GM21447 (cell line): ENCODE data around the gene SIRPG.
"Not testable (repeated sequence)": the region's sequence is repeated elsewhere in the genome, so short reads cannot be mapped to it uniquely, and the experiment has no call there.

Experiments used
- ATAC-seq: cut with Tn5 transposase; IDR thresholded peaks from one replicate; pipeline ENCODE4 v1.9.1; 2021; ENCODE audit not compliant: unreplicated experiment

Gene SIRPG

DNA sequence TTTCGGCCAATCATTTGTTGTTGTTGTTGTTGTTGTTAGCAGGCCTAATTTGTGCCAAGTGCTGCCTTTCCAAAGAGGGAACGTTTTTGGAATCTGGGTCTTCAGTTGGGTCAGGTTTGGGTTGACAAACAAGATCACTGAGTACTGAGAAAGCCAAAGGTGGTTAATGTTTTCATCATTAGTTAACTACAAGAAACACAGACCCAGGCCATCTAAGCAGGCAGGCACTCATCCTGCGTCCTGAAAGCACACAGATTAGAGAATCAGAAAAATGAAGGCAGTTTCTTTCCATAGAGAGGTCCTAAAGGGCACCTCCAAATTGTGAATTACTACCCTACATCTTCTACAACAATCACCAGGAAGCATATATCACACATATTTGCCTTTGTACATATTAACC lies 15.1 kb upstream of the SIRPG start:
- ATAC-seq, result no peak

DNA sequence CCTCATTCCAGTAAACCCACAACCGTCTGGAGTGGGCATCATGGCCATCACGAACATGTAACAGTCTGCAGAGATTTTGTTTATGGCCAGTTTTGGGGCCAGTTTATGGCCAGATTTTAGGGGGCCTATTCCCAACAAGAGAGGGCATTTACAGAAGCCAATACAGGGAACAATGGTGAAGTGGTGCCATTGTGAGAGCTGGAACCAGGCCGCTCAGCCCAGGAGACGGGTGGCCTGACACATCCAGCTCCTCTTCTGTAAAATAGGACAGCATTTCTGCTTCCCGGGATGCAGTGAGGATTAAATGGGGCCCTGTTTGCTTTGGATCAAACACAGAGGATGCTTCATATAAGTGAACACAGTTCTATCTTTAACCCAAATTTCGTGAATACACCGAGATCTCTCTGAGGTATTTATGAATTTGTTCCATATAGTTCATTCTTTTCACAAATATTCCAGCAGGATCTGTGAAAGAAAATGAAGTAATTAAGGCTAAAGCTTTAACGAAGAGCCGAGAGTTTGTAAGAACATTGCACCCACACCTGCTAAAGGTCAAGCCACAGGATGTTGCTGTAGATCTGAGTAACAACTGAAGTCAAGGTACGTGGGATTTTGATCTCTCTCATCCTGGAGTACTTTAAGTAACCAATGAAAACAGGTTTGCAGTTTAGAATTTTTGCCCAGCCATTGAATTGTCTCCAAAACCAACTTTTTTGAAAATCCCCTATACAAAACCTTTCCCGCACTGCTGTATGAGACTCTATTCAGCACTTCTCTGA lies 14.5 kb upstream of the SIRPG start:
- ATAC-seq, result no peak

DNA sequence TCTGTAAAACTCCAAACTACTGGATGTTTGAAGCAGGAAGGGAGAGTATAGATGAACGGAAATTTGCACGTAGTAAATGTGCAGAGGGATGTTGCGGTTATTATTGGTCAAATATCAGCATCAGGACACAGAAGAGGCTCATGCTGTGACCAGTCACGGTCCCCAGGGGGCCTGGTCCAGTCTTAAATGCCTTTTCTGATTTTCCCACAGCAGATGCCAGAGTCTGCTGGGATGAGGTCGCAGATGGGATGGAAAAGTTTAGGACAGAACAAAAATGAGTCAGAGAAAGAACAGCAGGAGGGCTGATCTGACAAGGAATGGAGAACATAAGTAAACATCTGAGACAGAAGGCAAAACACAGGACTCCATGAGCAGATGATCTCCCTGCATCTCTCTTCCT lies 11.7 kb upstream of the SIRPG start:
- no peak for ATAC-seq

- ATAC-seq, result no peak
These were observed 10.0 kb upstream of the SIRPG start for GRCh38 chr20:1667502-1668085.

- ATAC-seq, result no peak
These were observed 9.2 kb upstream of the SIRPG start for GRCh38 chr20:1666802-1667201.

DNA sequence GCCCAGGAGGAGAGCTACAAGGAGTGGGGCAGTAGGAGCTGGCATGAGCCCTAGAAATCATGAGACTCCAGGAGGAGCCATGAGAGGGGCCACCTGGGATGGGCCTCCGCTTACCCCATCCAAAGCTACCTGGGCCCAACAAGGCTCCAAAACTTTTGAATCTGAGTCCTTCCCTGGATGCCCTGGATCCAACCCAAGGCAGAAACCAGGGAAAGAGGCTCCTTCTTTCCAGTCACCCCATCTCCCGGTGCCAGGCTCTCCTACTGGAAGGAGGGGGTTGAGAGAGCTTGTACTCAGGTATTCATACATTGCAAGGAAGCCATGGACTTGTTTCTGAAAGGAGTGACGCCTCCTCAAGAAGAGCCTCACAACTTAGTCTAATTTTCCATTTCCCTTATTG lies 7.8 kb upstream of the SIRPG start:
- no peak for ATAC-seq

DNA sequence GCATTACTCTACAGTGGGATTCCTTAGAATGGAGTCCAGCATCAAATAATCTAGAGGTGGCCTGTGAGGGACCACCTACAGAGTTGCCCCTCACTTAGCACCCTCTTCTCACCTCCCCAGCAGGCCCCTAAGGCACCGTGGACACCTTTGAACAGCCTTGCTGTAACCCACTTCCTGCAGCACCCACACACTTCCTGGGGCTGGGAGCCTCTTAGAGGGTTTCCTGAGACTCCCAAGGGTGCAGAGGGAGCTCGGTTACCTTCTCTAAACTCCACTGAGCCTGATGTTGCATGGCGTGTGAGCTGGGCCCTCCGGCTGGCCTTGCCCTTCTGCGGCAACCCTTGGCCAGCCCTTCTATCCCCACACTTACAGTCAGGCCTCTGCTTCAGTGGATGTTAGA lies 7.3 kb upstream of the SIRPG start:
- no peak for ATAC-seq

DNA sequence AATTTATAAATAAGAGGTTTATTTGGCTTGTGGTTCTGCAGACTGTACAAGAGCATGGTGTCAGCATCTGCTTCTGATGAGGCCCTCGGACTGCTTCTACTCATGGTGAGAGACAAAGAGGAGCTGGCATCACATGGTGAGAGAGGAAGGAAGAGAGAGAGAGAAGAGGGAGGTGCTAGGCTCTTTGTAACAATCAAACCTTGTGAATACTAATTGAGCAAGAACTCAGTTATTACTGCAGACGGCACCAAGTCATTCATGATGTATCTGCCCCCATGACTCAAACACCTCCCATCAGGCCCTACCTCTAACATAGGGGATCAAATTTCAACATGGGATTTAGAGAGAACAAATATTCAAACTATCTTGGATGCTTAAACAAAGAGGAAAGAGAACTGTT lies 6.3 kb upstream of the SIRPG start:
- no peak for ATAC-seq

- no peak for ATAC-seq
These were observed 4.1 kb upstream of the SIRPG start for GRCh38 chr20:1661542-1662299.

DNA sequence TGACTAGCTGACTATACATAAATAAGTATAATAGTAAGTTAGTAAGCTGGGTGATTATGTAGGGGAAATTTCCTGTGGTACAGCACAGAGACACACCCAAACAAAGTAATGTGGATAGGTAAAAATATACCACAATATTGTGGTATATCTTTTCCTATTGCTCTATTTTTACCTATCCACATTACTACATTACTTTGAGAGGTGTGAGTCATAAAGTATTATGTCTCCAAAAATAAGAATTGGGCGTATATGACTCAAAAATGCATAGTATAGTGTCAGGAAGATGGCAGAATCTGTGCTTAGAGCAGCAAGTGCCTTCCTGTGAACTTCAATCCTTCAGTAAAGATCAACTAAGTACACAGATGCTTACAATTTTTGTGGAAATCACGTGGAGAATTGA lies 2.7 kb upstream of the SIRPG start:
- no peak for ATAC-seq

- no peak for ATAC-seq
These were observed 735 bp downstream of the SIRPG start for GRCh38 chr20:1656844-1657243.

GRCh38 chr20:1654996-1655395 lies 2.6 kb downstream of the SIRPG start:
- no peak for ATAC-seq

GRCh38 chr20:1652960-1653359 lies 4.6 kb downstream of the SIRPG start:
- ATAC-seq, result no peak

DNA sequence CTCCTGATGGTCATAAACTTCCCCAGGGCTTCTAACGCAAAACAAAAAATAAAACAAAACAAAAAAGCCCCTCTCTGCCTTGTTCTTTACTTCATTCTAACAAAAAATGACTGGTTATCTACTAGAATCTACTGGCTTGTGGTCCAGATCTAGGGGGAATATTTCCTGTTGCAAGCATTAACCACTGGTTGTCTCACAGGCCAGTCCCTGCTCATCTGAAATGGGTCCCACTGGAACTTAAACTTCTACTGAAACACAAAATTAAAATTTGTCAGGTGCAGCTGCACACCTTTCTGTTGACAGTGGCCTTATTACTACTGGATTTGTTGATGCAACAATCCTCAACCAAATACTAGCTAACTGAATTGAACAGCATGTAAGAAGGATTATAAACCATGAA lies 5.5 kb downstream of the SIRPG start:
- no peak for ATAC-seq

DNA sequence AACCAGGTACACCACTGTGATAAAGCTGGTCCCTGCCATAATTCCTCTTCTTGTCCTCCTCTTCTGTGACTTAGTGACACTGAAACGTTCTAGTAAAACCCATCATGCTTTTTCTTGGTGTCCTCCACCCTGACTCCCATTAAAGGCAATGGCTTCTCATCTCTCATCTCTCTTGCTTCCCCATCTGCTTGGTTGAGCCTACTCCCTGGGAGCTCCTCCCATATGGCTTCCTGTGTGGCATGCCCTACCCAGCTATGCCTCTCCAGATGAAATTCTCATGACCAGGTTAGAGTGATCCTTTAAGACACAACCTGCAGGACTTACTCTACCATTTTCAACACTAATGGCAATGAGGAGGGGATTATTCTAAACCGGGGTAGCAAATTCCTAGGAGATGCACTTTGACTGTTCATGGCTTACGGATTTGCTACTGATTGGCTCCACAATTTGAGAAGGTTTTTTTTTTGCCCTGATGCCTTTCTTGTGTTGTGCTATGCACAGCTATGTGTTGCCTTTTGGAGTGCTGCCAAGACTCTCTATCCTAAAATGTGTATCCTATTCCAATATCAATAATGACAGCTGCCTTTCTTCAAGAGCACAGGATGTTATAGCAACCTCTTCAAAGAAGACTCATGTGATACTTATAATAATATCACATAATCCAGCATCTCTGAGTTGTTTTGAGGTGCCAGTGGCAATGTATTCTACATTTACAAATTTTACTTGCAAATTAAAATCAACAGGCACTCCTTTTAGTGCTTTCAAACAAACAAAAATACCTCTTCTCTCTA lies 6.1 kb downstream of the SIRPG start:
- no peak for ATAC-seq

GRCh38 chr20:1648101-1648500 lies 9.5 kb downstream of the SIRPG start:
- ATAC-seq, result no peak

DNA sequence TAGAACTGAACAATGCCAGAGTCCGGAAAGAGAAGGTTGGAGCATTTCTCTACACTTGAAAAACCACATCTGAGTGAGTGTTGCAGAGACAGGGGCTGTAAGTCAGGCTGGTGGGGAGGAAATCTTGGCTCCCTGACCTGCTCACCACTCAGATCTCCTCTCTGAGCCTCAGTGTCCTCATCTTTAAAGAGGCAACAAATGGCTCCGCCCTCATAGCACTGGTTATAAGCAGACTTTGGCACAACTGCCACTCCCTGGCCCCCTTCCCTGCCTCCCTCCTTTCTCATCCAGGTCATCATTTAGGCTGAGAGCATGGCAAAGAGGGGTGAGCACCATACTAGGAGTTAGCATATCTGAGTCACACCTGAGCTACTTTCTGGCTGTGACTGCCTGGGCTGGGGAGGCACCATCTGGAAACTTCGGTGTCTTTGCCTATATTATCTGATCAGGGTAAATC lies 10.6 kb downstream of the SIRPG start:
- no peak for ATAC-seq

DNA sequence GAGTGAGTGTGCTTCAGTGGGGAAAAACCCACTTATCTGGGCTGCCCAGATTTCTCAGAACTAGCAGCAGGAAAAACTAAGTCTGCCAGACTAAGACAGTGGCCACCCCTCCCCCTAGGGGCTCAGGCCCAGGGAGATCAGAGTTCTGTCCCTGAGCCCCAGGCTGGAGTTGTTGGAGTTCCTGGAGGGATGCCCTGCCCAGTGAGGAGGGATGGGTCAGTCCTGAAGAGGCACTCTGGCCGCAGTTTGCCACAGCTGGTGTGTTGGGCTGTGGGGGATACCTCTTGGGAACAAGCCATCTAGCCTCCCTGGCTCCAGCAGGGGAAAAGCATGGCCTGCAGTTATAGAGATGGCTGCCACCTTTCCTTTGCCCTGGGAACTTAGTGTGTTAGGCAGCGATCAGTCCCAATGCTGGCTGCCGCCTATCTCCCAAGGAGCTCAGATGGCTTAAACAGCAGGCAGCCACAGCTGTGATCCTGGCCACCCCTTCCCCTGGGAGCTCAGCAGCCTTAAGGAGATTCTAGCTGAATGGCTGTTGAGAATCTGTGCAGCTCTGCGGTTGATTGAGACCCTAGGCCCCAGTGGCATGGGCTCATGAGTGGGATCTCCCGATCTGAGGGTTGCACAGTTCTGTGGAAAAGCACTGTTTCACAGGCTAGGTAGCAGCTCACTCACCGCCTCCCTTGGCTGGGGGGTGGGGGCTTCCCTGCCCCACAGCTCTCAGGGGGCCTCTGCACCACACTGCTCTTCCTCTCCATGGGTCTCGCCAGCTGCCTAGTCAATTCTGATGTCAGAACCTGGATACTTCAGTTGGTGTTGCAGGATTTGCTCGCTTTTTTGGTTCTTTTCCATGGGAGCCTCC lies 13.2 kb downstream of the SIRPG start:
- no peak for ATAC-seq

DNA sequence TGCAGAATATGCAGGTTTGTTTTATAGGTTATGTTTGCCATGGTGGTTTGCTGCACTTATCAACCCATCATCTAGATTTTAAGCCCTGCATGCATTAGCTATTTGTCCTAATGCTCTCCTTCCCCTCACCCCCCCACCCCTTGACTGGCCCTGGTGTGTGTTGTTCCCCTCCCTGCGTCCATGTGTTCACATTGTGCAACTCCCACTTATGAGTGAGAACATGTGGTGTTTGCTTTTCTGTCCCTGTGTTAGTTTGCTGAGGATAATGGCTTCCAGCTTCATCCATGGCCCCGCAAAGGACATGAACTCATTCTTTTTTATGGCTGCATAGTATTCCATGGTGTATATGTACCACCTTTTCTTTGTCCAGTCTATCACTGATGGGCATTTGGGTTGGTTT lies 18.9 kb downstream of the SIRPG start:
- not testable (repeated sequence) for ATAC-seq

- no peak for ATAC-seq
These were observed 19.8 kb downstream of the SIRPG start for GRCh38 chr20:1637755-1638154.
